Parathyroid adenoma (tissue), 2 donors: ENCODE results near the gene ST6GALNAC6.

ENCODE experiments used
- H2AFZ ChIP-seq: fragments of 300-600 bp; sonication (generic); one replicate; pipeline ENCODE4 v1.7.0; 2017; ENCODE audit warnings: antibody characterized with exemption, mild to moderate bottlenecking
- H3K27ac ChIP-seq: fragments of 300-600 bp; sonication (generic); one replicate; pipeline ENCODE4 v1.7.0; 2017
- H3K27me3 ChIP-seq: fragments of 300-600 bp; sonication (generic); one replicate; pipeline ENCODE4 v1.7.0; 2017; ENCODE audit warnings: low read length; ENCODE audit not compliant: control insufficient read depth, insufficient read depth
- H3K36me3 ChIP-seq: fragments of 300-600 bp; sonication (generic); one replicate; pipeline ENCODE4 v1.7.0; 2017; ENCODE audit warnings: low read length; ENCODE audit not compliant: control insufficient read depth, insufficient read depth
- H3K4me1 ChIP-seq: fragments of 300-600 bp; sonication (generic); one replicate; pipeline ENCODE4 v1.7.0; 2017; ENCODE audit warnings: control low read depth
- H3K4me2 ChIP-seq: fragments of 300-600 bp; sonication (generic); one replicate; pipeline ENCODE4 v1.7.0; 2017; ENCODE audit warnings: low read length
- H3K4me3 ChIP-seq: fragments of 300-600 bp; sonication (generic); one replicate; pipeline ENCODE4 v1.7.0; 2017; ENCODE audit warnings: low read depth, low read length
- H3K79me2 ChIP-seq: fragments of 300-600 bp; sonication (generic); one replicate; pipeline ENCODE4 v1.7.0; 2017; ENCODE audit warnings: control low read depth
- H3K9ac ChIP-seq: fragments of 300-600 bp; sonication (generic); one replicate; pipeline ENCODE4 v1.7.0; 2017; ENCODE audit warnings: mild to moderate bottlenecking
- H3K9me3 ChIP-seq: fragments of 300-600 bp; sonication (generic); one replicate; pipeline ENCODE4 v1.7.0; 2017; ENCODE audit warnings: low read length; ENCODE audit not compliant: control insufficient read depth
- CTCF ChIP-seq: fragments of 300-600 bp; sonication (generic); IDR thresholded peaks from one replicate; pipeline ENCODE4 v1.7.0; 2017; ENCODE audit warnings: antibody characterized with exemption, mild to moderate bottlenecking
- donor health status: primary hyperparathyroidism.

Gene ST6GALNAC6

DNA sequence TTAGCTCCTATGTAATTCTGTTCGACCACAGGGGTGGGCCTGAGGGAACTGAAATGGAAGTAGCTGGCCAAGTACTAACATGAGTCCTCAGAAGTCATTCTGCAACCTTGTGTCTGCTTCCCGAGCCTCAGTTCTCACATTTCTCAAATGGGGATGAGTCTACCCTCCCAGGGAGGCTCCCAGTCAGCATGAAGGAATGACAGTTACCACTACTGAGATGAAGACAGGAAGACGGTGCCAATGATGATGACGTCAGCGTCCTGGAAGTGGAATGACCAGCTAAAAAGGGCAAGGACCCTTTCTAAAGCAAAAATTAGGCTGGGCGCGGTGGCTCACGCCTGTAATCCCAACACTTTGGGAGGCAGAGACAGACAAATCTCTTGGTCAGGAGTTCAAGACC, 24.4 kb upstream of the ST6GALNAC6 start:
- H3K79me2 ChIP-seq, result no peaks in the 10 kb centered on the region
- peaks cover 8% of the 10 kb centered on the region for H3K4me1 ChIP-seq
- no peaks in the 10 kb centered on the region for H3K9me3 ChIP-seq
- H3K9ac ChIP-seq, result no peak overlapping the region
- H3K27ac ChIP-seq, result no peak overlapping the region
- no peaks in the 10 kb centered on the region for H3K36me3 ChIP-seq
- no peaks in the 10 kb centered on the region for H3K27me3 ChIP-seq
- H2AFZ ChIP-seq, result no peak overlapping the region
- no peak overlapping the region for H3K4me2 ChIP-seq
- H3K4me3 ChIP-seq, result no peak overlapping the region
- TF ChIP-seq CTCF, result no peak

DNA sequence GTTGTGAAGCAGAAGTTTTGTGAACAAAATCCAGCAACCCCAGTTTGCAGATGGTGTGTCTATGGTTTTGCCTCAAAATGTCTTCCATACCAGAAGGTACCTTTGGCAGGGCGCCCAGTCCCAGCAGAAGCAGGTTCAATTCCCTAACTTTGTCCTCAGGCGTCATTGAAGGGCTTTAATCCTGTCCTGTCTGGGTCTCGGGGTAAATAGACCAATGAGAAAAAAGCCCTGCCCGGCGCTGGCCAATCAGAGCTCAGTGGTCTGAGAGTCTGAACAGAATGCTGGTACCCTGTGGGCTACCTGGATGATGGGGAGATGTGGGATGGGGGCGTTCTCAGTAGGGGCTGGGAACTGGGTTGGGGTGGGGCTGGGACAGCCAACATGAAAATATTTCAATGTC, 23.6 kb upstream of the ST6GALNAC6 start:
- no peaks in the 10 kb centered on the region for H3K36me3 ChIP-seq
- H3K4me2 ChIP-seq, result no peak overlapping the region
- H3K4me3 ChIP-seq, result no peak overlapping the region
- no peaks in the 10 kb centered on the region for H3K9me3 ChIP-seq
- no peaks in the 10 kb centered on the region for H3K79me2 ChIP-seq
- no peaks in the 10 kb centered on the region for H3K27me3 ChIP-seq
- no peak overlapping the region for H3K27ac ChIP-seq
- H3K4me1 ChIP-seq, result peaks cover 9% of the 10 kb centered on the region
- H3K9ac ChIP-seq, result no peak overlapping the region
- no peak for TF ChIP-seq CTCF
- no peak overlapping the region for H2AFZ ChIP-seq

DNA sequence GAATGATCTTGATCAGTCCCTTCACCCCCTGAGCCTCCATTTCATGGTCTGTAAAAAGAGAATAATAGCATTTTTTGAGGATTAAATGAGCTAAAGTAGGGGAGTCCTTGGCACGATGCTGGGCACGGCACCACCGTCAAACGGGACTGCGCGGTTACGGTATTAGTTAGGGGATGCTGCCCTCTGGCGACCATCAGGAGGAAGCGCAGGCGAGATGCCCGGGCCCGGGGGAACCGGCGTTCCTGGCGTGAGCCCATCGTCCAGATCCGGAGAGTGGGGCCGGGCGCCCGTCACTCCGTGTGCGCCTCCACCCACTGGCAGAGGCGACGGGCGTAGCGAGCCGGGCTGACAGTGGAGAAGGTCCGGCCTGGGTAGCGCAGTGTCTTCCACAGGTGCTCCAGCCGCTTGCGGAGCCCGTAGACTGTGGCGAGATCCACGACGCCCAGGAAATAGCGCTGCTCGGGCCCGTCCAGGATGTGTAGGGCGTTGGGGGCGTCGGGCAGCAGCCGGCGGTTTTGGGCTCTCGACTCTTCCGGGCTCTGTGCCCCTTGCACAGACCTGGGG, 22.2 kb upstream of the ST6GALNAC6 start:
- Histone ChIP-seq H3K27ac (no peak overlapping the region), H2AFZ (no peak overlapping the region), H3K36me3 (no peaks in the 10 kb centered on the region), H3K4me1 (peaks cover 8% of the 10 kb centered on the region), H3K79me2 (no peaks in the 10 kb centered on the region), H3K4me3 (no peak overlapping the region), H3K9ac (no peak overlapping the region), H3K27me3 (no peaks in the 10 kb centered on the region), H3K4me2 (peak overlapping the region; percentile 31), H3K9me3 (no peaks in the 10 kb centered on the region)
- TF ChIP-seq CTCF, result peak; percentile 83

DNA sequence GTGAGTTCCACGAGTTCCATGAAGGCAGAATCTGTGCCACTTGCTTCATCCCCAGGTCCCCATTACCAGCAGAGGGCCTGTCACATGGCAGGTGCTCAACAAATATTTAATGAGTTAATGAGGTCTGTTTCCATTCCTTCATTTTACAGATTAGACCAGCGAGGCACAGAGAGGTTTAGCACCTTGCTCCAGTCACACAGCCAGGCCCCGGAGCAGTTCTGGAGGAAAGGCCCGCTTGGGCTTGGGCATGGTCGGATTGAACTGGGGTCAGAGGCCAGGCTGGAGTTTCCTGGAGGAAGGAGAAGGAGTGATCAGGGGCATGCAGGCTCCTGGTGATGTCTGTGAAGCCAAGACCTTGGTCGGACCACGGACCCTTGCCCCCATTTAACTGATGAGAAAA, 21.4 kb upstream of the ST6GALNAC6 start:
- TF ChIP-seq CTCF, result no peak
- H3K27ac ChIP-seq, result no peak overlapping the region
- H3K27me3 ChIP-seq, result no peaks in the 10 kb centered on the region
- H2AFZ ChIP-seq, result no peak overlapping the region
- H3K9me3 ChIP-seq, result no peaks in the 10 kb centered on the region
- no peak overlapping the region for H3K9ac ChIP-seq
- no peaks in the 10 kb centered on the region for H3K79me2 ChIP-seq
- no peaks in the 10 kb centered on the region for H3K36me3 ChIP-seq
- peaks cover 8% of the 10 kb centered on the region for H3K4me1 ChIP-seq
- H3K4me2 ChIP-seq, result no peak overlapping the region
- no peak overlapping the region for H3K4me3 ChIP-seq

- no peak for TF ChIP-seq CTCF
- no peaks in the 10 kb centered on the region for H3K36me3 ChIP-seq
These were observed 19.9 kb upstream of the ST6GALNAC6 start for GRCh38 chr9:127919253-127919815.

More at GRCh38 chr9:127919253-127919815, 19.9 kb upstream of the ST6GALNAC6 start:
- Histone ChIP-seq H3K4me3 (no peak overlapping the region), H3K27me3 (no peaks in the 10 kb centered on the region), H3K4me2 (no peak overlapping the region), H2AFZ (no peak overlapping the region), H3K27ac (no peak overlapping the region), H3K9me3 (no peaks in the 10 kb centered on the region), H3K9ac (no peak overlapping the region), H3K79me2 (no peaks in the 10 kb centered on the region), H3K4me1 (peaks cover 8% of the 10 kb centered on the region)
